ENCODE data around the gene COPZ1. TPM values are rescaled to one million over a fixed set of nuclear protein-coding genes. Genes with fewer than 3 reads are reported as not detected.

Gene COPZ1
- polyA plus RNA-seq, 12 donors, result 123 to 235 (median 143) TPM; not detected in 1

GRCh38 chr12:54392485-54393206 is 67.7 kb downstream of the COPZ1 start:
- no peak for DNase-seq

- DNase-seq, result no peak
Observed at GRCh38 chr12:54393207-54393609, 68.3 kb downstream of the COPZ1 start.

- DNase-seq, result no peak
Observed at GRCh38 chr12:54393743-54394142, 68.8 kb downstream of the COPZ1 start.

GRCh38 chr12:54394281-54394719 is 69.4 kb downstream of the COPZ1 start:
- no peak for DNase-seq

GRCh38 chr12:54394986-54395385 is 70.1 kb downstream of the COPZ1 start:
- DNase-seq, result no peak

- no peak for DNase-seq
Observed at GRCh38 chr12:54395545-54395944, 70.6 kb downstream of the COPZ1 start.

GRCh38 chr12:54397157-54397556 is 72.2 kb downstream of the COPZ1 start:
- no peak for DNase-seq

GRCh38 chr12:54398218-54398617 is 73.3 kb downstream of the COPZ1 start:
- no peak for DNase-seq

GRCh38 chr12:54398995-54399793 is 74.3 kb downstream of the COPZ1 start:
- peak; percentile 93 for DNase-seq

GRCh38 chr12:54401119-54401518 is 76.2 kb downstream of the COPZ1 start:
- no peak for DNase-seq

Other genes with a start within 250 kb of the COPZ1 start
- 10 to 100 TPM in 11 of 12 donors, not detected in 1; 18.2 to 35.4 (median 22.1) TPM for gene SMUG1, start 136.1 kb upstream of the COPZ1 start, polyA plus RNA-seq (ENCODE audit: insufficient read length in 12 of 12)
- 100 to 1,000 TPM in 2 of 12 donors, 10 to 100 TPM in 10; 57.6 to 108 (median 87.4) TPM for gene CBX5, start 45.0 kb upstream of the COPZ1 start, polyA plus RNA-seq (ENCODE audit: insufficient read length in 12 of 12)
- 1,000 to 10,000 TPM in 11 of 12 donors, 100 to 1,000 TPM in 1; 297 to 2,464 (median 1,850) TPM for gene HNRNPA1, start 44.4 kb upstream of the COPZ1 start, polyA plus RNA-seq (ENCODE audit: insufficient read length in 12 of 12)
- 1 to 10 TPM in 9 of 12 donors, under 1 TPM in 1, not detected in 2; 1.00 to 6.8 (median 1.5) TPM for gene NFE2, start 24.1 kb upstream of the COPZ1 start, polyA plus RNA-seq (ENCODE audit: insufficient read length in 12 of 12)
- under 1 TPM in 7 of 12 donors, not detected in 5; 0.08 to 0.59 (median 0.20) TPM for gene GPR84, start 39.4 kb downstream of the COPZ1 start, polyA plus RNA-seq (ENCODE audit: insufficient read length in 12 of 12)
- gene ZNF385A, start 59.6 kb downstream of the COPZ1 start, polyA plus RNA-seq (ENCODE audit: insufficient read length in 12 of 12), result 10 to 100 TPM in 9 of 12 donors, 1 to 10 TPM in 2, not detected in 1; 6.6 to 50.4 (median 20.6) TPM
- gene ITGA5, start 94.1 kb downstream of the COPZ1 start, polyA plus RNA-seq (ENCODE audit: insufficient read length in 12 of 12), result 100 to 1,000 TPM in 9 of 12 donors, 10 to 100 TPM in 2, not detected in 1; 94.6 to 117 (median 107) TPM
- gene GTSF1, start 148.5 kb downstream of the COPZ1 start, polyA plus RNA-seq (ENCODE audit: insufficient read length in 12 of 12), result under 1 TPM in 3 of 12 donors, not detected in 9; 0.13 to 0.80 (median 0.20) TPM
- 10 to 100 TPM in 1 of 12 donors, 1 to 10 TPM in 10, not detected in 1; 1.8 to 18.6 (median 4.8) TPM for gene NCKAP1L, start 172.6 kb downstream of the COPZ1 start, polyA plus RNA-seq (ENCODE audit: insufficient read length in 12 of 12)
- 1 to 10 TPM in 11 of 12 donors, not detected in 1; 2.3 to 9.7 (median 3.7) TPM for gene PDE1B, start 224.5 kb downstream of the COPZ1 start, polyA plus RNA-seq (ENCODE audit: insufficient read length in 12 of 12)